H1 (cell line): ENCODE results near the gene DOK7. TPM values are rescaled to one million over a fixed set of nuclear protein-coding genes. Genes with fewer than 3 reads are reported as not detected.

Experiments used
- CTCF ChIA-PET: fragments of 300-600 bp; sonication (Branson Sonifier 250); formaldehyde crosslinking; loops from one replicate; lab custom pipeline; 2021; ENCODE audit not compliant: partially characterized antibody; lab: Charles Lee
- POLR2A ChIA-PET: fragments of 300-600 bp; sonication (Branson Sonifier 250); formaldehyde crosslinking; loops from one replicate; lab custom pipeline; 2021; ENCODE audit warnings: inconsistent platforms; ENCODE audit not compliant: partially characterized antibody; lab: Charles Lee
- DNase-seq, 2 experiments: peaks; one replicate each; pipeline versions ENCODE4 v3.0.0 to v3.0.0-alpha.2; 2010 to 2022; ENCODE audit warnings: low spot score in 2 of 2, low read depth in 1 of 2, mixed read lengths in 1 of 2
- FAIRE-seq: peaks from 2 replicates; lab custom pipeline; 2011; peaks lifted over from hg19 to GRCh38; lab: Jason Lieb, UNC
- H2AFZ ChIP-seq: 2 replicates; pipeline ENCODE4 v1.8.1; 2012; ENCODE audit warnings: low read length, inconsistent platforms
- H2AK5ac ChIP-seq: 2 replicates; pipeline ENCODE4 v1.6.1; 2013; ENCODE audit warnings: low read depth, low read length
- H2BK120ac ChIP-seq: replicated peaks from 2 replicates; pipeline ENCODE3; 2013; ENCODE audit warnings: low read depth, low read length, inconsistent platforms
- H2BK12ac ChIP-seq: 2 replicates; pipeline ENCODE4 v1.6.1; 2013; ENCODE audit warnings: low read depth, low read length
- H2BK15ac ChIP-seq: 2 replicates; pipeline ENCODE4 v1.6.1; 2013; ENCODE audit warnings: low read length
- H2BK20ac ChIP-seq: 2 replicates; pipeline ENCODE4 v1.6.1; 2013; ENCODE audit warnings: low read length
- H2BK5ac ChIP-seq: 2 replicates; pipeline ENCODE4 v1.6.1; 2013; ENCODE audit warnings: low read depth, low read length
- H3K14ac ChIP-seq: 2 replicates; pipeline ENCODE4 v1.6.1; 2013; ENCODE audit warnings: inconsistent platforms; ENCODE audit not compliant: insufficient read length
- H3K18ac ChIP-seq: 2 replicates; pipeline ENCODE4 v1.6.1; 2013; ENCODE audit warnings: low read length; ENCODE audit errors: extremely low read depth
- H3K23ac ChIP-seq: 2 replicates; pipeline ENCODE4 v1.6.1; 2013; ENCODE audit warnings: inconsistent platforms; ENCODE audit not compliant: insufficient read length
- H3K23me2 ChIP-seq: 2 replicates; pipeline ENCODE4 v1.6.1; 2013; ENCODE audit warnings: low read depth, low read length
- H3K27ac ChIP-seq: 2 replicates; pipeline ENCODE4 v1.6.1; 2011; ENCODE audit warnings: low read depth, low read length, inconsistent platforms
- H3K27me3 ChIP-seq, 4 experiments: replicated peaks in 1 of 4; 1 replicate in 1 of 4; 2 replicates in 3 of 4; pipeline versions ENCODE4 v1.6.1 to v1.8.1; 2011 to 2013; ENCODE audit warnings: low read length in 3 of 4, mild to moderate bottlenecking in 3 of 4, inconsistent platforms in 2 of 4, mixed read lengths in 2 of 4, moderate library complexity in 1 of 4; ENCODE audit not compliant: control insufficient read depth in 3 of 4, insufficient read depth in 3 of 4; ENCODE audit errors: extremely low read depth in 1 of 4
- H3K36me3 ChIP-seq, 4 experiments: 2 replicates each; pipeline versions ENCODE4 v1.6.1 to v1.8.1; 2011 to 2013; ENCODE audit warnings: mild to moderate bottlenecking in 4 of 4, low read length in 3 of 4, moderate library complexity in 2 of 4, control low read depth in 1 of 4, inconsistent platforms in 1 of 4; ENCODE audit not compliant: insufficient read depth in 4 of 4, control insufficient read depth in 2 of 4
- H3K4ac ChIP-seq: replicated peaks from 2 replicates; pipeline ENCODE3; 2013; ENCODE audit warnings: low read length, low read depth, mixed read lengths, inconsistent platforms; ENCODE audit not compliant: insufficient read length
- H3K4me1 ChIP-seq, 4 experiments: replicated peaks in 1 of 4; 1 replicate in 1 of 4; 2 replicates in 3 of 4; pipeline versions ENCODE4 v1.6.1 to v1.8.1; 2011 to 2013; ENCODE audit warnings: low read length in 3 of 4, inconsistent platforms in 2 of 4, mixed read lengths in 1 of 4; ENCODE audit not compliant: insufficient read depth in 4 of 4, control insufficient read depth in 3 of 4
- H3K4me2 ChIP-seq, 2 experiments: 2 replicates each; pipeline versions ENCODE4 v1.6.1 to v1.8.1; 2011 to 2013; ENCODE audit warnings: low read depth in 2 of 2, low read length in 2 of 2, control low read depth in 1 of 2, inconsistent platforms in 1 of 2, mild to moderate bottlenecking in 1 of 2; ENCODE audit not compliant: insufficient read depth in 1 of 2
- H3K4me3 ChIP-seq, 4 experiments: fragments of 200-600, 300-600 bp in 1 of 4; sonication (generic), shearing (Covaris generic), sonication (Bioruptor Twin) in 1 of 4; 2 replicates each; pipeline versions ENCODE4 v1.5.1 to v1.8.1; 2011 to 2016; ENCODE audit warnings: low read length in 4 of 4, low read depth in 3 of 4, control low read depth in 2 of 4, inconsistent platforms in 2 of 4, mild to moderate bottlenecking in 2 of 4, mixed read lengths in 1 of 4, moderate library complexity in 1 of 4; ENCODE audit not compliant: insufficient read depth in 2 of 4; ENCODE audit errors: extremely low read depth in 1 of 4
- H3K56ac ChIP-seq: replicated peaks from 2 replicates; pipeline ENCODE3; 2013; ENCODE audit warnings: low read depth, mild to moderate bottlenecking, mixed read lengths, low read length, inconsistent platforms; ENCODE audit not compliant: insufficient read length
- H3K79me1 ChIP-seq: 2 replicates; pipeline ENCODE4 v1.6.1; 2013; ENCODE audit warnings: low read depth, low read length, control low read depth
- H3K79me2 ChIP-seq, 2 experiments: 2 replicates each; pipeline versions ENCODE4 v1.6.1 to v1.8.1; 2012 to 2013; ENCODE audit warnings: low read length in 2 of 2, mild to moderate bottlenecking in 2 of 2, inconsistent platforms in 1 of 2; ENCODE audit not compliant: insufficient read depth in 2 of 2, control insufficient read depth in 1 of 2
- H3K9ac ChIP-seq, 4 experiments: replicated peaks in 1 of 4; 1 replicate in 1 of 4; 2 replicates in 3 of 4; pipeline versions ENCODE4 v1.6.1 to v1.8.1; 2011 to 2013; ENCODE audit warnings: low read depth in 3 of 4, low read length in 3 of 4, control low read depth in 2 of 4, mild to moderate bottlenecking in 2 of 4, moderate library complexity in 2 of 4, inconsistent platforms in 1 of 4; ENCODE audit errors: extremely low read depth in 1 of 4
- H3K9me3 ChIP-seq, 2 experiments: 2 replicates each; pipeline versions ENCODE4 v1.6.1 to v1.8.1; 2012 to 2013; ENCODE audit warnings: mild to moderate bottlenecking in 2 of 2, moderate library complexity in 2 of 2, control low read depth in 1 of 2, inconsistent platforms in 1 of 2, low read depth in 1 of 2, low read length in 1 of 2, mixed read lengths in 1 of 2; ENCODE audit not compliant: insufficient read depth in 2 of 2
- H4K20me1 ChIP-seq, 2 experiments: replicated peaks in 1 of 2; 2 replicates each; pipeline versions ENCODE3 to v1.8.1; 2011 to 2013; ENCODE audit warnings: inconsistent platforms in 2 of 2, low read length in 2 of 2, mild to moderate bottlenecking in 1 of 2; ENCODE audit not compliant: insufficient read depth in 2 of 2, control insufficient read depth in 1 of 2
- H4K5ac ChIP-seq: 2 replicates; pipeline ENCODE4 v1.6.1; 2013; ENCODE audit warnings: low read length, low read depth, mixed read lengths, inconsistent platforms; ENCODE audit not compliant: insufficient read length
- H4K8ac ChIP-seq: 2 replicates; pipeline ENCODE4 v1.8.0; 2013; ENCODE audit warnings: mild to moderate bottlenecking, moderate library complexity, low read length, inconsistent platforms; ENCODE audit not compliant: insufficient read depth; ENCODE audit errors: extremely low read depth
- H4K91ac ChIP-seq: replicated peaks from 2 replicates; pipeline ENCODE3; 2013; ENCODE audit warnings: low read length, mixed read lengths, inconsistent platforms; ENCODE audit not compliant: insufficient read length
- ASH2L ChIP-seq: fragments of 200-600, 300-600 bp; sonication (generic); IDR thresholded peaks from one replicate; pipeline ENCODE4 v1.7.1; 2017; ENCODE audit warnings: low read length
- KDM5A ChIP-seq: fragments of 200-600 bp; IDR thresholded peaks from 2 replicates; pipeline ENCODE4 v1.7.1; 2012; ENCODE audit warnings: mild to moderate bottlenecking, low read length, inconsistent platforms, mixed read lengths
- POLR2A ChIP-seq, 2 experiments: IDR thresholded peaks; 1 replicate in 1 of 2; 2 replicates in 1 of 2; pipeline ENCODE4 v1.6.1; 2011; ENCODE audit warnings: low read depth in 2 of 2, low read length in 2 of 2, mild to moderate bottlenecking in 2 of 2; ENCODE audit errors: control extremely low read depth in 1 of 2
- RFX5 ChIP-seq: IDR thresholded peaks from 2 replicates; pipeline ENCODE4 v1.6.1; 2011; ENCODE audit warnings: low read depth, low read length, improper control_type of control experiment, borderline replicate concordance
- WGBS, 2 experiments: shearing (Covaris generic) in 1 of 2; methylation state at CpG; one replicate each; pipeline versions ENCODE4 v1.1.6 to v1.1.7; 2013 to 2015; ENCODE audit warnings: low lambda C conversion rate in 2 of 2, mixed read lengths in 2 of 2, inconsistent platforms in 1 of 2, low coverage in 1 of 2, missing lambda C conversion rate in 1 of 2; ENCODE audit not compliant: insufficient replicate concordance in 2 of 2, insufficient coverage in 1 of 2, insufficient read length in 1 of 2; ENCODE audit errors: extremely low coverage in 1 of 2, missing lambda C conversion rate in 1 of 2; 5-methylcytosine and 5-hydroxymethylcytosine counted together
- polyA plus RNA-seq, 7 experiments: library from polyadenylated mRNA; depleted of rRNA in 3 of 7; stranded (reverse) in 5 of 7; unstranded in 2 of 7; fragments of >200 nt in 5 of 7; fragments of 200-250 nt in 2 of 7; gene quantifications; 1 replicate in 5 of 7; 2 replicates in 1 of 7; 4 replicates in 1 of 7; pipeline versions ENCODE4 v1.2.1 to v1.2.3, GENCODE V29; 2011 to 2013; ENCODE audit warnings: missing spikeins in 2 of 7, mixed read lengths in 2 of 7
- total RNA-seq: library from RNA; stranded (reverse); fragmentation: NEBNext Ultra II Directional; extraction: Animal tissue kit (Norgen Biotek cat#: 25700); gene quantifications from 2 replicates; pipeline ENCODE4 v1.2.1, GENCODE V29; 2021

Gene DOK7
- total and polyA plus RNA-seq, 2 of the 8 experiments (the other 6 are each of a cell fraction or from before 2014, with no cell fraction given): 0.32 TPM; not detected in 1

- Histone ChIP-seq H4K20me1 (peaks cover 5 to 41% of the 10 kb centered on the region in 2 experiments), H3K27me3 (no peaks in the 10 kb centered on the region), H3K79me2 (no peaks in the 10 kb centered on the region), H4K91ac (no peak overlapping the region), H2BK120ac (no peak overlapping the region), H3K9me3 (no peaks in the 10 kb centered on the region), H3K23me2 (no peaks in the 10 kb centered on the region), H2BK15ac (no peak overlapping the region), H4K8ac (no peak overlapping the region), H2BK12ac (no peak overlapping the region), H2AK5ac (no peak overlapping the region), H3K18ac (no peak overlapping the region), H3K14ac (no peak overlapping the region), H2BK20ac (no peak overlapping the region), H3K4me2 (no peak overlapping the region), H3K9ac (no peak overlapping the region), H2AFZ (no peak overlapping the region), H3K27ac (no peak overlapping the region), H3K4ac (no peak overlapping the region), H2BK5ac (no peak overlapping the region), H3K56ac (no peak overlapping the region)
- FAIRE-seq: no peak
- POLR2A ChIA-PET: no interaction called here
- TF ChIP-seq ASH2L: no peak
- TF ChIP-seq POLR2A (IDR thresholded peaks at IDR 0.05; ENCODE audit: control extremely low read depth in 1 of 2, low read depth in 2 of 2, low read length in 2 of 2): no peak
- no peak for TF ChIP-seq RFX5
- TF ChIP-seq KDM5A: no peak
- TF ChIP-seq, all 59 proteins: peak for 0
- DNase-seq: no peak
- Histone ChIP-seq H3K4me1 (no peaks in the 10 kb centered on the region), H4K5ac (no peak overlapping the region), H3K36me3 (peaks cover 16 to 66% (median 41%) of the 10 kb centered on the region in 4 experiments; a peak in 6 of 8 replicates), H3K79me1 (peaks cover under 1% of the 10 kb centered on the region), H3K4me3 (no peak overlapping the region), H3K23ac (no peak overlapping the region)
- 90% methylated on average over 11 of the region's 11 CpGs; no CpG with 5 or more reads in 1 of the 2 experiments for WGBS, 2 experiments
- CTCF ChIA-PET: no interaction called here
These were observed 57.2 kb downstream of the DOK7 start for GRCh38 chr4:3520276-3520675.
